Esophagus muscularis mucosa (tissue), 3 donors: ENCODE data around the gene FCAMR.

Source experiments
- CTCF ChIP-seq, 3 experiments: fragments of 200-600 bp in 2 of 3; fragments of 450-650 bp in 1 of 3; sonication (generic) in 2 of 3; IDR thresholded peaks; one replicate each; pipeline ENCODE4 v1.5.1; 2017 to 2019; ENCODE audit warnings: antibody characterized with exemption in 3 of 3, mild to moderate bottlenecking in 2 of 3, moderate library complexity in 1 of 3
- POLR2A ChIP-seq: fragments of 450-650 bp; IDR thresholded peaks from one replicate; pipeline ENCODE4 v1.6.1; 2017; ENCODE audit warnings: antibody characterized with exemption, moderate library complexity, mild to moderate bottlenecking, low read depth
- POLR2AphosphoS5 ChIP-seq, 2 donors: sonication (generic); formaldehyde crosslinking; IDR thresholded peaks; one replicate each; pipeline ENCODE4 v1.6.1; 2017; ENCODE audit warnings: antibody characterized with exemption in 2 of 2

- TF ChIP-seq POLR2AphosphoS5 (IDR thresholded peaks at IDR 0.05) (no peak), CTCF (IDR thresholded peaks at IDR 0.05) (no peak), POLR2A (no peak)
These were observed 47.7 kb downstream of the FCAMR start for GRCh38 chr1:206922524-206922923.
